Muscle of leg (tissue), 16 donors: ENCODE data around the gene FLACC1. TPM values are rescaled to one million over a fixed set of nuclear protein-coding genes. Genes with fewer than 3 reads are reported as not detected.
A peak's percentile ranks its signal among the peaks of the same experiment; 100 is the strongest.

Experiments used
- DNase-seq: peaks from one replicate; pipeline ENCODE4 v3.0.0; 2013
- H3K27ac ChIP-seq: one replicate; pipeline ENCODE4 v1.5.1; 2013; ENCODE audit warnings: mild to moderate bottlenecking, low read length, control low read depth
- H3K27me3 ChIP-seq: one replicate; pipeline ENCODE4 v1.6.1; 2013; ENCODE audit warnings: low read length; ENCODE audit not compliant: control insufficient read depth, insufficient read depth
- H3K36me3 ChIP-seq: one replicate; pipeline ENCODE4 v1.6.1; 2013; ENCODE audit warnings: low read length; ENCODE audit not compliant: control insufficient read depth, insufficient read depth
- H3K4me1 ChIP-seq: one replicate; pipeline ENCODE4 v1.6.1; 2013; ENCODE audit warnings: low read length; ENCODE audit not compliant: control insufficient read depth, insufficient read depth
- H3K4me3 ChIP-seq: one replicate; pipeline ENCODE4 v1.5.1; 2013; ENCODE audit warnings: low read length, control low read depth
- H3K9me3 ChIP-seq: replicated peaks from 2 replicates; pipeline ENCODE4 v1.6.1; 2013; ENCODE audit warnings: low read depth, low read length; ENCODE audit not compliant: control insufficient read depth
- WGBS: methylation state at CpG from one replicate; pipeline ENCODE4 v1.1.5; 2013; ENCODE audit warnings: missing lambda C conversion rate; ENCODE audit not compliant: insufficient coverage; 5-methylcytosine and 5-hydroxymethylcytosine counted together
- long read RNA-seq, 11 donors: transcript quantifications; one replicate each; lab custom pipeline, GENCODE V29; 2026
- polyA plus RNA-seq, 8 donors: library from polyadenylated mRNA; unstranded; fragments of 120-200 nt; gene quantifications; one replicate each; pipeline versions ENCODE4 v1.2.1 to v1.2.3, GENCODE V29; 2013; ENCODE audit warnings: inconsistent platforms in 1 of 8, low replicate concordance in 1 of 8; ENCODE audit not compliant: insufficient read length in 8 of 8, insufficient read depth in 1 of 8
- total RNA-seq: library from RNA; stranded (reverse); fragments of 120-200 nt; gene quantifications from one replicate; pipeline ENCODE4 v1.2.4, GENCODE V29; 2013

Gene FLACC1
- total RNA-seq (2.3 TPM), polyA plus RNA-seq (1 to 10 TPM in 5 of 8 donors, under 1 TPM in 3; 0.90 to 1.7 (median 1.3) TPM)
- long read RNA-seq, donor 1, result 0 reads
- long read RNA-seq, donor 2, result 0 reads
- long read RNA-seq, donor 3, result 0 reads
- long read RNA-seq, donor 4, result 0 reads
- long read RNA-seq, donor 5, result 0 reads
- long read RNA-seq, donor 6, result 0 reads
- long read RNA-seq, donor 7, result 0 reads
- long read RNA-seq, donor 8, result 0 reads
- long read RNA-seq, donor 9, result 0 reads
- long read RNA-seq, donor 10, result 0 reads
- long read RNA-seq, donor 11, result 0 reads

DNA sequence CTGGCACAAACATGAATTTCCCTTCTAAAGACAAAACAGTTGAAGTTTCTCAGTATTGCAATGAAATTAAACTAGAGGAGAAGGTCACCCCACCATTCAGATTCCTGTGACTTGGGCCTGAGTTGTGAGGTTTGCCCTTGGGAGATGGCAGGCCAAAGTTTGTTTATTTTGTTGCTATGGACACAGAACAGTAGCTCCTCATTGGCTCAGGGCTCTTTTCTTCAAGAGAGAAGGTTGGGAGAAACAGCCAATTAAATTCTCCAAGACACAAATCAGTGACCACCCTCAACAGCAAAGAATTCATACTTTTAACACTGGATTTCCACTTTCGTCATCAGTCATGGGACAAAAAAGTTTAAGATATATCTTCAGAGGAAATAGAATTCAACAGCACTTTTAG lies at the start of gene FLACC1:
FLACC1 (minus strand) TSS at position 125 of the 400 bp plus-strand sequence. CDS start 5,941 bp downstream, outside the sequence.
- Histone ChIP-seq H3K9me3 (no peaks in the 10 kb centered on the region), H3K4me1 (no peaks in the 10 kb centered on the region), H3K36me3 (peaks cover 4% of the 10 kb centered on the region), H3K27me3 (no peaks in the 10 kb centered on the region), H3K27ac (peak within 1 kb of the TSS; percentile 54), H3K4me3 (no peak within 1 kb of the TSS)
- WGBS, result no CpG with 5 or more reads among the region's 1 CpG
- DNase-seq, result peak; percentile 96

GRCh38 chr2:201406077-201406662 lies 49.0 kb upstream of the FLACC1 start:
- Histone ChIP-seq H3K27ac (no peak overlapping the region), H3K4me1 (no peaks in the 10 kb centered on the region), H3K4me3 (no peak overlapping the region), H3K36me3 (no peaks in the 10 kb centered on the region), H3K9me3 (no peaks in the 10 kb centered on the region), H3K27me3 (no peaks in the 10 kb centered on the region)
- DNase-seq, result peak; percentile 77
- WGBS, result no CpG with 5 or more reads among the region's 3 CpGs

- 80% methylated on average over 1 of the region's 3 CpGs for WGBS
- H3K27me3 ChIP-seq, result no peaks in the 10 kb centered on the region
- no peak overlapping the region for H3K4me3 ChIP-seq
- H3K9me3 ChIP-seq, result no peaks in the 10 kb centered on the region
- no peak for DNase-seq
- H3K27ac ChIP-seq, result no peak overlapping the region
- no peaks in the 10 kb centered on the region for H3K4me1 ChIP-seq
- H3K36me3 ChIP-seq, result no peaks in the 10 kb centered on the region
These were observed 47.6 kb upstream of the FLACC1 start for GRCh38 chr2:201404699-201405280.

DNA sequence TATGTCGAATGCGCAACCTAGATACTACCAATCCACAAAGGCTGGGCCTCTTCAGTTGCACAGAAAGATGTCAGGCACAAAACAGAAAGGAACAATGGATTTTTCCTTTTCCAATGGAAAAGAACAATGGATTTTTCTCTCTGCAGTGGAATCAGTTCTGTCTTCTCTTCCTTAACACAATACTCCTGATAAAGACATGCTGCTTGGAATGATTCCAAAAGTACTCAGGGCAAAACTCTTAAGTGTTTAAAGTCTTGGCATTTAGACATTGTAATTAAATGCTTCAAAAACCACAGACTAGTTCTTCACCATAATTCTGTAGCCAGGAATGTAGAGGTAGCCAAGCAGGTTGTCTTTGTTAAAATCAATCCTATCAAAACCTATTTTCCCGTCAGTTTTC lies 46.7 kb upstream of the FLACC1 start:
- no peaks in the 10 kb centered on the region for H3K4me1 ChIP-seq
- 100% methylated on average over 2 of the region's 3 CpGs for WGBS
- H3K27me3 ChIP-seq, result no peaks in the 10 kb centered on the region
- H3K9me3 ChIP-seq, result no peaks in the 10 kb centered on the region
- DNase-seq, result no peak
- no peak overlapping the region for H3K4me3 ChIP-seq
- H3K36me3 ChIP-seq, result no peaks in the 10 kb centered on the region
- H3K27ac ChIP-seq, result no peak overlapping the region

DNA sequence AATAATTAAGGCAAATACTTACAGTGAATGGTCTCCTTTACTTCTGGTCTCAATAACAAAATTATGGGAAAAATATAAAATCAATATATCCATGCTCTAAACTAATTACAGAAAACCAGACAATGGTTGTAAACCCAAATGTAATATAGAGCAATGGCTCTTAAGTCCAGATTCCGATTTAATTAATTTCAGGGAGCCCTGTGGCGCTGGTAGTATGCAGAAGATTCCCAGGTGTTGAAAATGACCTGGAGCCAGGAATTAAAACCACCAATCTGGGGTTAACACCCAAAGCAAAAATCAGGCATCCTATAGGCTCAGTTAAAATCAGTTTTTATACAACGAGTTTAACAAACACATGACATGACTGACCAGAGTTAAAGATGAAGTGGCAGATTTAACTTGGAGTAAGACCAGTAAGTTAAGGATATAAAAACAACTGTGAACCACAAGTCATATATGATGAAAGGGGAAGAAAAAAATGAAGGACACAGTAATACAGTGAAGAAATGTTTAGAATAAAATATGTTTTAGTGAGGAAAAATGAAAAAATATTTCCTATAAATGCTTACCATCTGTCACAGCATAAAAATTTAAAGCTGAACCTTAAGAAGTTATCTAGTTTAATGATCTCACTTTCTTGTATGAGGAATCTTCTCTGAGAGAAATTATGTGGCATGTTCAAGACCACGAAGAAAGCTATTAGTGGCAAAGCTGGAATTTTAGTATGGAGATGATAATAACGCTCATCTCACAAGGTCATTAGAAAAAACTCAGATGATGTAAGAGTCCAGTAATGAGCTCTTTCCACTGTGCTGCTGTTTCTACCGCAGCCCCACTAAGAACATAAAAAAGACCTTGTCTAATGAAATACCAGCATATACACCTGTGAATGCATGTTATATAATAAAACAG lies 45.8 kb upstream of the FLACC1 start:
- H3K4me1 ChIP-seq, result no peaks in the 10 kb centered on the region
- no peak overlapping the region for H3K27ac ChIP-seq
- no peaks in the 10 kb centered on the region for H3K9me3 ChIP-seq
- 100% methylated on average over 1 of the region's 6 CpGs for WGBS
- no peaks in the 10 kb centered on the region for H3K27me3 ChIP-seq
- no peak overlapping the region for H3K4me3 ChIP-seq
- peaks cover 2% of the 10 kb centered on the region for H3K36me3 ChIP-seq
- no peak for DNase-seq

DNA sequence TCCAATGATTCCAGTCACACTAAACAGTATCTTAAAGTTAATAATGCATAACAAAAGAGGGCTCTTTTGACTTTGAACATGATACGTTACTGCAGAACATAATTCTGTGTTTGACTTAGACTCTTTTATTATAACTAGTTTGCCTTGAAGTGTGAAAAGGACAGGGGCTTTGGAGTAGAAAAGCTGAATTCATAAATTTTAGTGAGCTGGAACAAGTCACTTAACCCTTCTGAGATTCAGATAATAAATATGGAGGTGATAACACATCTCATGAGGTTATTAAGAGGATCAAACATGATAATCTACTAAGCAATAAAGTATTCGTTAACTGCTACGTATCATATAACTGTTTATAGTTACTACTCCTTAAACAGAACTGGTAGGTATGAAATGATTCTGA lies 44.7 kb upstream of the FLACC1 start:
- Histone ChIP-seq H3K27ac (no peak overlapping the region), H3K36me3 (peaks cover 9% of the 10 kb centered on the region), H3K4me1 (no peaks in the 10 kb centered on the region), H3K9me3 (no peaks in the 10 kb centered on the region), H3K4me3 (no peak overlapping the region), H3K27me3 (no peaks in the 10 kb centered on the region)
- WGBS, result no CpG with 5 or more reads among the region's 3 CpGs
- DNase-seq, result no peak

- H3K27me3 ChIP-seq, result no peaks in the 10 kb centered on the region
- H3K4me3 ChIP-seq, result no peak overlapping the region
- DNase-seq, result no peak
- no CpG with 5 or more reads among the region's 8 CpGs for WGBS
- no peaks in the 10 kb centered on the region for H3K9me3 ChIP-seq
- no peak overlapping the region for H3K27ac ChIP-seq
- no peaks in the 10 kb centered on the region for H3K4me1 ChIP-seq
- H3K36me3 ChIP-seq, result peaks cover 18% of the 10 kb centered on the region
These were observed 39.5 kb upstream of the FLACC1 start for GRCh38 chr2:201396595-201396994.

- H3K36me3 ChIP-seq, result peaks cover 42% of the 10 kb centered on the region
- no peaks in the 10 kb centered on the region for H3K9me3 ChIP-seq
- no peaks in the 10 kb centered on the region for H3K27me3 ChIP-seq
- no peaks in the 10 kb centered on the region for H3K4me1 ChIP-seq
- H3K4me3 ChIP-seq, result no peak overlapping the region
- no peak overlapping the region for H3K27ac ChIP-seq
- WGBS, result no CpG with 5 or more reads among the region's 1 CpG
- no peak for DNase-seq
These were observed 26.0 kb upstream of the FLACC1 start for GRCh38 chr2:201383136-201383535.

- no peak overlapping the region for H3K27ac ChIP-seq
- H3K4me1 ChIP-seq, result no peaks in the 10 kb centered on the region
- H3K4me3 ChIP-seq, result no peak overlapping the region
- peaks cover 31% of the 10 kb centered on the region for H3K36me3 ChIP-seq
- no peaks in the 10 kb centered on the region for H3K27me3 ChIP-seq
- no peaks in the 10 kb centered on the region for H3K9me3 ChIP-seq
- DNase-seq, result peak; percentile 32
- WGBS, result 20% methylated on average over 1 of the region's 5 CpGs
These were observed 21.6 kb upstream of the FLACC1 start for GRCh38 chr2:201378496-201379397.
